SK-N-MC (cell line): ENCODE data around the gene PRKN.
A peak's percentile ranks its signal among the peaks of the same experiment; 100 is the strongest.

Experiments used
- DNase-seq: peaks from one replicate; pipeline ENCODE4 v3.0.0-alpha.2; 2011; ENCODE audit warnings: low read depth, low spot score
- H3K27ac ChIP-seq: fragments of 200-600 bp; sonication (generic); 2 replicates; pipeline ENCODE4 v1.5.1; 2016; ENCODE audit warnings: mixed run types
- H3K36me3 ChIP-seq: fragments of 200-600 bp; sonication (generic); 2 replicates; pipeline ENCODE4 v1.6.1; 2017; ENCODE audit warnings: antibody characterized with exemption, low read length, mixed read lengths; ENCODE audit not compliant: insufficient read depth
- H3K4me3 ChIP-seq: fragments of 200-600 bp; sonication (generic); 2 replicates; pipeline ENCODE4 v1.5.1; 2016
- H3K9ac ChIP-seq: fragments of 200-600 bp; sonication (generic); 2 replicates; pipeline ENCODE4 v1.8.0; 2017; ENCODE audit warnings: mixed run types, mixed read lengths; ENCODE audit not compliant: insufficient read length
- H3K9me3 ChIP-seq: fragments of 200-600 bp; sonication (generic); 2 replicates; pipeline ENCODE4 v1.6.1; 2017; ENCODE audit warnings: low read depth, mild to moderate bottlenecking, antibody characterized with exemption, low read length, moderate library complexity, mixed read lengths
- EZH2 ChIP-seq: fragments of 200-600 bp; sonication (generic); IDR thresholded peaks from one replicate; pipeline ENCODE4 v1.6.1; 2017; ENCODE audit warnings: antibody characterized with exemption
- FOXP2 ChIP-seq: optimal IDR thresholded peaks from 2 replicates; pipeline ENCODE3; 2011; ENCODE audit warnings: mild to moderate bottlenecking, moderate library complexity; ENCODE audit not compliant: insufficient read depth; ENCODE audit errors: extremely low read length, control extremely low read depth
- POLR2AphosphoS5 ChIP-seq: IDR thresholded peaks from 2 replicates; pipeline ENCODE4 v1.6.1; 2012; ENCODE audit warnings: mild to moderate bottlenecking, low read depth, low read length, borderline replicate concordance

The PRKN gene

GRCh38 chr6:161631676-161632194 lies 1095.8 kb downstream of the PRKN start:
- no peaks in the 10 kb centered on the region for H3K36me3 ChIP-seq
- H3K27ac ChIP-seq, result peak overlapping the region; percentile 99
- H3K4me3 ChIP-seq, result peak overlapping the region; percentile 58
- DNase-seq, result peak; percentile 96
- TF ChIP-seq POLR2AphosphoS5, result peak; percentile 36; the same call in 1 of the 2 replicates
- TF ChIP-seq FOXP2, result no peak
- TF ChIP-seq EZH2, result no peak
- H3K9ac ChIP-seq, result no peak overlapping the region
- H3K9me3 ChIP-seq, result no peaks in the 10 kb centered on the region

DNA sequence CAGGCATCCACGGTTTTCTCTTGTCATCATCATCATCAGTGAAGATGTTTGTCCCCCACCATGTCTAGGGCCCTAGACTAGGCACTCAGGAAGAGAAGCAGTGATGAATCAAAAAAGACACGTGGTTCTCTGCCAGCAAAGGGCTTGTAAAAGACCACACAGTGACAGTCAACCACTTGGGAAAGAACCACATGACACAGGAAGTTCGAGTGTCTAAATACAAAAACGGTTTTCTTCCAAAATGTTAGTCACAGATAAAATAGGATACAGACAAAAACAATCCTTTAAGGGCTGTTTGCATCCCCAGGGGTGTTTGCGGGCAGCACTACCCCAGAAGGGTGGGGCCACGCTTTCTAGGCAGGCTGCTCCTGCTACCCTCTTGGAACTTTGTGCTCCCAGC lies 1096.9 kb downstream of the PRKN start:
- no peak for DNase-seq
- Histone ChIP-seq H3K27ac (peak overlapping the region; percentile 99), H3K9me3 (no peaks in the 10 kb centered on the region)

GRCh38 chr6:161626132-161626676 lies 1101.4 kb downstream of the PRKN start:
- Histone ChIP-seq H3K4me3 (no peak overlapping the region), H3K36me3 (no peaks in the 10 kb centered on the region), H3K27ac (no peak overlapping the region), H3K9me3 (no peaks in the 10 kb centered on the region), H3K9ac (no peak overlapping the region)
- DNase-seq, result no peak
- TF ChIP-seq EZH2, result no peak
- TF ChIP-seq POLR2AphosphoS5, result no peak
- TF ChIP-seq FOXP2, result no peak

More for the DNA sequence above, 1096.9 kb downstream of the PRKN start:
- no peaks in the 10 kb centered on the region for H3K36me3 ChIP-seq
- TF ChIP-seq EZH2, result no peak
- no peak for TF ChIP-seq FOXP2
- no peak; the same call in 1 of the 2 replicates for TF ChIP-seq POLR2AphosphoS5
- H3K4me3 ChIP-seq, result peak overlapping the region; percentile 58
- no peak overlapping the region for H3K9ac ChIP-seq

- H3K9ac ChIP-seq, result no peak overlapping the region
These were observed 1103.5 kb downstream of the PRKN start for GRCh38 chr6:161624111-161624510.

GRCh38 chr6:161622779-161623178 lies 1104.8 kb downstream of the PRKN start:
- TF ChIP-seq EZH2 (no peak), FOXP2 (no peak), POLR2AphosphoS5 (no peak)
- DNase-seq, result no peak
- H3K36me3 ChIP-seq, result no peaks in the 10 kb centered on the region
- H3K9me3 ChIP-seq, result no peaks in the 10 kb centered on the region
- no peak overlapping the region for H3K9ac ChIP-seq
- no peak overlapping the region for H3K4me3 ChIP-seq
- no peak overlapping the region for H3K27ac ChIP-seq

More at GRCh38 chr6:161624111-161624510, 1103.5 kb downstream of the PRKN start:
- Histone ChIP-seq H3K9me3 (no peaks in the 10 kb centered on the region), H3K36me3 (no peaks in the 10 kb centered on the region), H3K27ac (peak overlapping the region; percentile 39; the same call in 1 of the 2 replicates), H3K4me3 (no peak overlapping the region)
- DNase-seq, result no peak
- no peak for TF ChIP-seq EZH2
- no peak for TF ChIP-seq POLR2AphosphoS5
- no peak for TF ChIP-seq FOXP2

DNA sequence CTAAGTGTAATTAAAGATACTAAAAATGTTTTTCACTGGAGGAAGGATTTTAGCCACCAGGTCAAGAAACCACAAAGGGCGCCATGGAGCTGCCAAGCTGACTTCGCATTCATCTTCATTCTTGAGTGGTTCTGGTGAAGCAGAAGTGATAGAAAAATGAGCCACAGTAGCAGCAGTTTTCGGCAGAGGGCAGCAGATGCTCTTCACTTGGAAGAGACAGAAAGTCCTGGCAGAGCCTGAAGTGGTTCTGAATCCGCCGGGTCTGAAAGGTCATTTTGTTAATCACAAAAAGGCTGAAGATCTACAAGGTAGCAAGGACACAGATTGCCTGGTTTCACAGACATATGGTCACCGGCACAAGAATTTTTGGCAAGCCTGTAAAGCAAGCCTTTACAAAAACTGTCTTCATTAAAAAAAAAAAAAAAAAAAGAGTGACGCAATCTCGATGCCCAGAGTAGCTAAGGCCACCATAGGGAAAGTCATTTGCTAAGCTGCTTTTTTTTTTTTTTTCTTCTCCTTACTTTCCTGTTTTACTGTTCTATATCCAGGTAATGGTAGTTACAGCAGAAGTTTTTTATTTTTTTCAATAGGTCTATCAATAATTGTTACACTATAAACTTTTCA lies 1108.6 kb downstream of the PRKN start:
- no peaks in the 10 kb centered on the region for H3K9me3 ChIP-seq
- no peak for DNase-seq
- TF ChIP-seq EZH2, result no peak
- no peak for TF ChIP-seq FOXP2
- no peak for TF ChIP-seq POLR2AphosphoS5
- no peak overlapping the region for H3K27ac ChIP-seq
- peak overlapping the region; percentile 31 for H3K4me3 ChIP-seq
- H3K9ac ChIP-seq, result no peak overlapping the region
- H3K36me3 ChIP-seq, result no peaks in the 10 kb centered on the region

DNA sequence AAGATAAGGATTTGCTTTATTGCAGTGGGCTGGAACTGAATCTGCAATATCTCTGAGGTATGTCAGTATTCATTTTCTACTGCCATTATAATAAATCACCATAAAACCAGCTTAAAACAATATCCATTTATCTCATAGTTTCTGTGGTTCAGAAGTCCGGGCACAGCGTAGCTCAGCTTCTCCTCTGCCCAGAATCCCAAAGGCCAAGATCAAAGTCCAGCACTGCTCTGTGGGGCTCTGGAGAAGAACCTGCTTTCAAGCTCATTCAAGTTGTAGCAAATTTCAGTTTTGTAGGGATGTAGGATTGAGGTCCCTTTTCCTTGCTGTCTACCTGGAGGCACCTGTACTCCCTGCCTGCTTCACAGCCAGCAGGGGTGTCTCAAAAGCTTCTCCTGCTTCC lies 1113.9 kb downstream of the PRKN start:
- H3K9ac ChIP-seq, result no peak overlapping the region
- DNase-seq, result no peak
- H3K27ac ChIP-seq, result no peak overlapping the region
- no peak overlapping the region for H3K4me3 ChIP-seq
- no peaks in the 10 kb centered on the region for H3K36me3 ChIP-seq
- no peaks in the 10 kb centered on the region for H3K9me3 ChIP-seq
- TF ChIP-seq FOXP2 (no peak), POLR2AphosphoS5 (no peak), EZH2 (no peak)

GRCh38 chr6:161608771-161609170 lies 1118.8 kb downstream of the PRKN start:
- H3K36me3 ChIP-seq, result no peaks in the 10 kb centered on the region
- no peak for TF ChIP-seq FOXP2
- TF ChIP-seq EZH2, result no peak
- TF ChIP-seq POLR2AphosphoS5, result no peak
- no peaks in the 10 kb centered on the region for H3K9me3 ChIP-seq

More at GRCh38 chr6:161608771-161609170, 1118.8 kb downstream of the PRKN start:
- DNase-seq, result no peak
- Histone ChIP-seq H3K27ac (no peak overlapping the region), H3K9ac (no peak overlapping the region), H3K4me3 (no peak overlapping the region)
